Measurements from ENCODE around the gene LYRM2.

GRCh38 chr6:89680150-89680549 lies 41.6 kb upstream of the LYRM2 start:
- TF ChIP-seq CTCF (IDR thresholded peaks at IDR 0.05) (no peak), POLR2A (IDR thresholded peaks at IDR 0.05) (no peak)
